GM18517 (cell line): ENCODE results near the gene ARL5C.
"Not testable (repeated sequence)": the region's sequence is repeated elsewhere in the genome, so short reads cannot be mapped to it uniquely, and the experiment has no call there.

Experiments
- ATAC-seq: cut with Tn5 transposase; IDR thresholded peaks from one replicate; pipeline ENCODE4 v1.9.1; 2021; ENCODE audit warnings: mild to moderate bottlenecking, moderate library complexity; ENCODE audit not compliant: unreplicated experiment

The ARL5C gene

GRCh38 chr17:39141915-39142664 is 23.9 kb downstream of the ARL5C start:
- ATAC-seq, result no peak

GRCh38 chr17:39141294-39141693 is 24.7 kb downstream of the ARL5C start:
- ATAC-seq, result no peak

- no peak for ATAC-seq
These were observed 26.4 kb downstream of the ARL5C start for GRCh38 chr17:39139561-39139960.

- ATAC-seq, result no peak
These were observed 26.8 kb downstream of the ARL5C start for GRCh38 chr17:39139161-39139511.

GRCh38 chr17:39138431-39139160 is 27.4 kb downstream of the ARL5C start:
- no peak for ATAC-seq

- no peak for ATAC-seq
These were observed 31.1 kb downstream of the ARL5C start for GRCh38 chr17:39134878-39135277.

GRCh38 chr17:39132192-39132610 is 33.8 kb downstream of the ARL5C start:
- no peak for ATAC-seq

GRCh38 chr17:39131616-39132015 is 34.3 kb downstream of the ARL5C start:
- ATAC-seq, result no peak

GRCh38 chr17:39130205-39130604 is 35.8 kb downstream of the ARL5C start:
- ATAC-seq, result no peak

GRCh38 chr17:39129544-39129943 is 36.4 kb downstream of the ARL5C start:
- not testable (repeated sequence) for ATAC-seq

- ATAC-seq, result no peak
These were observed 39.5 kb downstream of the ARL5C start for GRCh38 chr17:39126436-39126835.

GRCh38 chr17:39125143-39125875 is 40.7 kb downstream of the ARL5C start:
- ATAC-seq, result no peak

- no peak for ATAC-seq
These were observed 42.3 kb downstream of the ARL5C start for GRCh38 chr17:39123627-39124026.

- no peak for ATAC-seq
These were observed 43.0 kb downstream of the ARL5C start for GRCh38 chr17:39122991-39123390.

- not testable (repeated sequence) for ATAC-seq
These were observed 44.0 kb downstream of the ARL5C start for GRCh38 chr17:39121919-39122318.

GRCh38 chr17:39118674-39119419 is 47.1 kb downstream of the ARL5C start:
- peak; percentile 55 for ATAC-seq

GRCh38 chr17:39116224-39116623 is 49.7 kb downstream of the ARL5C start:
- ATAC-seq, result no peak

GRCh38 chr17:39115135-39115534 is 50.8 kb downstream of the ARL5C start:
- no peak for ATAC-seq

GRCh38 chr17:39114723-39115122 is 51.2 kb downstream of the ARL5C start:
- ATAC-seq, result no peak

- ATAC-seq, result no peak
These were observed 52.1 kb downstream of the ARL5C start for GRCh38 chr17:39113871-39114270.
